Prostate gland (tissue), 2 donors: ENCODE results near the gene TMPRSS4. TPM values are rescaled to one million over a fixed set of nuclear protein-coding genes. Genes with fewer than 3 reads are reported as not detected.

Source experiments
- DNase-seq: peaks from one replicate; pipeline ENCODE4 v3.0.0-alpha.2; 2019; ENCODE audit warnings: low spot score
- H3K27ac ChIP-seq, 2 donors: fragments of 200-600 bp; sonication (generic); 2 replicates each; pipeline ENCODE4 v1.5.1; 2017 to 2019
- H3K27me3 ChIP-seq: fragments of 200-600 bp; sonication (generic); replicated peaks from 2 replicates; pipeline ENCODE4 v1.5.1; 2019; ENCODE audit not compliant: insufficient read depth
- H3K36me3 ChIP-seq, 2 donors: fragments of 200-600 bp; sonication (generic); 1 replicate in 1 of 2; 2 replicates in 1 of 2; pipeline versions ENCODE4 v1.5.1 to v1.8.1; 2017 to 2019
- H3K4me1 ChIP-seq: fragments of 200-600 bp; sonication (generic); replicated peaks from 2 replicates; pipeline ENCODE4 v1.5.1; 2019
- H3K4me3 ChIP-seq, 2 donors: fragments of 200-600 bp; sonication (generic); 2 replicates each; pipeline ENCODE4 v1.5.1; 2017 to 2019
- H3K9me3 ChIP-seq: fragments of 200-600 bp; sonication (generic); 2 replicates; pipeline ENCODE4 v1.5.1; 2017
- POLR2A ChIP-seq: fragments of 450-650 bp; IDR thresholded peaks from one replicate; pipeline ENCODE4 v1.6.1; 2016; ENCODE audit warnings: antibody characterized with exemption, mild to moderate bottlenecking
- POLR2AphosphoS5 ChIP-seq: sonication (generic); formaldehyde crosslinking; IDR thresholded peaks from one replicate; pipeline ENCODE4 v1.6.1; 2017; ENCODE audit warnings: antibody characterized with exemption
- WGBS: methylation state at CpG from one replicate; pipeline ENCODE4 v1.1.5; 2018; 5-methylcytosine and 5-hydroxymethylcytosine counted together
- intact Hi-C: fragments of 100-400 bp; cut with DNase I; formaldehyde crosslinking; loops from one replicate; pipeline ENCODE4 v1.14.2; 2022
- total RNA-seq, 2 donors: library from RNA; depleted of rRNA; stranded (reverse); fragments of >200 nt; gene quantifications; one replicate each; pipeline ENCODE4 v1.1.0, GENCODE V29; 2016
- TF ChIP-seq, protein P1 (sequence below), 4 experiments: fragments of 200-600 bp in 2 of 4; fragments of 450-650 bp in 2 of 4; sonication (generic) in 2 of 4; IDR thresholded peaks; 1 replicate in 3 of 4; 2 replicates in 1 of 4; pipeline ENCODE4 v1.5.1; 2016 to 2019; ENCODE audit warnings: antibody characterized with exemption in 4 of 4, mild to moderate bottlenecking in 2 of 4, moderate library complexity in 2 of 4

TMPRSS4 gene
- total RNA-seq, 2 donors from 2014 or later, result 1.5 to 6.4 TPM

- 85% methylated on average over 8 of the region's 8 CpGs for WGBS
- no peaks in the 10 kb centered on the region for H3K27me3 ChIP-seq
- no peaks in the 10 kb centered on the region for H3K36me3 ChIP-seq
- no peaks in the 10 kb centered on the region for H3K4me1 ChIP-seq
- no peak overlapping the region for H3K4me3 ChIP-seq
- no peak overlapping the region for H3K27ac ChIP-seq
- intact Hi-C loops, result no loop called here
- TF ChIP-seq POLR2AphosphoS5 (no peak), POLR2A (no peak)
- TF ChIP-seq, protein P1, sequence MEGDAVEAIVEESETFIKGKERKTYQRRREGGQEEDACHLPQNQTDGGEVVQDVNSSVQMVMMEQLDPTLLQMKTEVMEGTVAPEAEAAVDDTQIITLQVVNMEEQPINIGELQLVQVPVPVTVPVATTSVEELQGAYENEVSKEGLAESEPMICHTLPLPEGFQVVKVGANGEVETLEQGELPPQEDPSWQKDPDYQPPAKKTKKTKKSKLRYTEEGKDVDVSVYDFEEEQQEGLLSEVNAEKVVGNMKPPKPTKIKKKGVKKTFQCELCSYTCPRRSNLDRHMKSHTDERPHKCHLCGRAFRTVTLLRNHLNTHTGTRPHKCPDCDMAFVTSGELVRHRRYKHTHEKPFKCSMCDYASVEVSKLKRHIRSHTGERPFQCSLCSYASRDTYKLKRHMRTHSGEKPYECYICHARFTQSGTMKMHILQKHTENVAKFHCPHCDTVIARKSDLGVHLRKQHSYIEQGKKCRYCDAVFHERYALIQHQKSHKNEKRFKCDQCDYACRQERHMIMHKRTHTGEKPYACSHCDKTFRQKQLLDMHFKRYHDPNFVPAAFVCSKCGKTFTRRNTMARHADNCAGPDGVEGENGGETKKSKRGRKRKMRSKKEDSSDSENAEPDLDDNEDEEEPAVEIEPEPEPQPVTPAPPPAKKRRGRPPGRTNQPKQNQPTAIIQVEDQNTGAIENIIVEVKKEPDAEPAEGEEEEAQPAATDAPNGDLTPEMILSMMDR (IDR thresholded peaks at IDR 0.05), result no peak
- DNase-seq, result no peak
- H3K9me3 ChIP-seq, result no peaks in the 10 kb centered on the region
Measured at GRCh38 chr11:118124929-118125535, 48.2 kb downstream of the TMPRSS4 start.

DNA sequence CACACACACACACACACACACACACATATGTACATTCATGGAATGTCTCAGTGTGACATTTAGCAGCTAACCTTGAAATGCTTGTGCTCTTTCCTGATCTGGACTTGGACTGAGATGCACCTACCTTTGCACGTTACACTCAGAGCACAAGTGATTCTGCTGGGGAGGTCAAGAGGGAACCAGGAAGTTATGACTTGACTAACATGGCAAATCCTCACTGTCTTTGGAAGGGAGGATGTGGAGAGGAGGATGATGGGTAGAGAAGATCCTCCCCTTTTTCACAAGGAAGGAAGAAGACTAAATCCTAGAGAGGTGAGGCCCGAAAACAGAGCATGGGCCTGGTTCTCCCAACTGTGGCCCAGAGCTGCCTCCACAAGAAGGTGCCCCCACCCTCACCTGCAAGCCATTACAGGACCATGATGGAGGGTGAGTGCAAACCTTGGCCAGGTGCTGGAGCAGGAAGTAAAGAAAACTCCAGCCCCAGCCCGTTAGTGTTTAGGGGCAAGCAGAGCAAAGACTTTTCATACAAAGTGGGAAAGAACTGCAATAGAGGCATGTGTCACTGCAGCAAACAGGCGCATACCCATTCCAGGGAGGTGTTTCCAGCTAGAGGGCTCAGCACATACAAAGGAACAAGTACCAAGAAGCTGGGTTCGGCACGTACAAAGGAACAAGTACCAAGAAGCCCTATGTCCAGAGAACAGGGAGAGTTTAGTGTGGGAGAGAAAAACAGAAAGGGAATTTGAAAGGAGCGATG is 49.4 kb downstream of the TMPRSS4 start:
- Histone ChIP-seq H3K36me3 (no peaks in the 10 kb centered on the region), H3K27ac (no peak overlapping the region), H3K4me1 (no peaks in the 10 kb centered on the region), H3K27me3 (no peaks in the 10 kb centered on the region), H3K9me3 (no peaks in the 10 kb centered on the region), H3K4me3 (no peak overlapping the region)
- WGBS, result 85% methylated on average over 7 of the region's 7 CpGs
- no peak for DNase-seq
- no peak for TF ChIP-seq POLR2A
- TF ChIP-seq, protein P1 (IDR thresholded peaks at IDR 0.05), result no peak
- no peak for TF ChIP-seq POLR2AphosphoS5
- intact Hi-C loops, result no loop called here

- Histone ChIP-seq H3K27me3 (no peaks in the 10 kb centered on the region), H3K9me3 (no peaks in the 10 kb centered on the region), H3K36me3 (no peaks in the 10 kb centered on the region), H3K4me3 (no peak overlapping the region), H3K4me1 (no peaks in the 10 kb centered on the region), H3K27ac (no peak overlapping the region)
- TF ChIP-seq, protein P1 (IDR thresholded peaks at IDR 0.05), result no peak
- no peak for TF ChIP-seq POLR2A
- no peak for TF ChIP-seq POLR2AphosphoS5
- intact Hi-C loops, result no loop called here
- 28% methylated on average over 4 of the region's 4 CpGs for WGBS
- no peak for DNase-seq
Measured at GRCh38 chr11:118128310-118128709, 51.4 kb downstream of the TMPRSS4 start.

GRCh38 chr11:118128721-118129470 is 52.0 kb downstream of the TMPRSS4 start:
- 61% methylated on average over 11 of the region's 11 CpGs for WGBS
- no peak for DNase-seq
- no peaks in the 10 kb centered on the region for H3K9me3 ChIP-seq
- H3K36me3 ChIP-seq, result no peaks in the 10 kb centered on the region
- no peaks in the 10 kb centered on the region for H3K4me1 ChIP-seq
- H3K27me3 ChIP-seq, result no peaks in the 10 kb centered on the region
- intact Hi-C loops, result no loop called here
- no peak overlapping the region for H3K27ac ChIP-seq
- H3K4me3 ChIP-seq, result no peak overlapping the region
- TF ChIP-seq POLR2A (no peak), POLR2AphosphoS5 (no peak)
- TF ChIP-seq, protein P1 (IDR thresholded peaks at IDR 0.05), result no peak
